ENCODE data around the gene IDH3A.

Gene IDH3A

DNA sequence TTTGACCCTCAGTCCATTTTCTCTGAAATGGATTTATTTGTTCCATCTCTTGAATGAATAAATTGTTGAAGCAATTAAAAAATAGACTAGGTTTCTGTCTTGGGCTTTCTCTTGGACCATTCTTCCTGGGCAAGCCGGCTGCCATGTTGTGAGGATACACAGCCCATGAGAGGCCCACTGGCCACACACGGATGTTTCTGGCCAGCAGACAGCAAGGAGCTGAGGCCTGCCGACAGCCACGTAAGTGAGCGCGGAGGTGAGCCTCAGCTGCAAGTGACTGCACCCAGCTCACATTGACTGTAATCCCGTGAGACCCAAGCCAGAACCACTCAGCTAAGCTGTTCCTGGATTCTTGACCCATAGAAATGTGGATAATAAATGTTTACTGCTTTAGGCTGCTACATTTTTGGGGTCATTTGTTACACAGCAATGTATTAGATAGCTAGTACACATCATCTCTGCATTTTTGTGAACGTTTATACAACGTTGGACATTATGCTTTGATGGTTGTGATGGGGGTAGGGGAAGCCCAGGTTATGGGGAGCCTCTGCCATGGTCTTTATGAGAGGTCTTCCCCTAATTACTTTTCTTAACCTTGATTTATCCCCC lies 22.8 kb downstream of the IDH3A start:
- peaks cover 56% of the 10 kb centered on the region for H3K36me3 ChIP-seq (ENCODE audit: control insufficient read depth, insufficient read depth, low read length, severe bottlenecking)
- DNase-seq (ENCODE audit: low read depth): no peak
- H3K4me3 ChIP-seq (ENCODE audit: low read length): no peak overlapping the region
- H3K9ac ChIP-seq (ENCODE audit: low read length): no peak overlapping the region
- no peaks in the 10 kb centered on the region for H3K4me1 ChIP-seq (ENCODE audit: control insufficient read depth, insufficient read depth, low read length)
- H3K27me3 ChIP-seq (replicated peaks; ENCODE audit: control insufficient read depth, insufficient read depth, low read length): no peaks in the 10 kb centered on the region
- H3K9me3 ChIP-seq (ENCODE audit: control insufficient read depth, low read length): peaks cover 4% of the 10 kb centered on the region

DNA sequence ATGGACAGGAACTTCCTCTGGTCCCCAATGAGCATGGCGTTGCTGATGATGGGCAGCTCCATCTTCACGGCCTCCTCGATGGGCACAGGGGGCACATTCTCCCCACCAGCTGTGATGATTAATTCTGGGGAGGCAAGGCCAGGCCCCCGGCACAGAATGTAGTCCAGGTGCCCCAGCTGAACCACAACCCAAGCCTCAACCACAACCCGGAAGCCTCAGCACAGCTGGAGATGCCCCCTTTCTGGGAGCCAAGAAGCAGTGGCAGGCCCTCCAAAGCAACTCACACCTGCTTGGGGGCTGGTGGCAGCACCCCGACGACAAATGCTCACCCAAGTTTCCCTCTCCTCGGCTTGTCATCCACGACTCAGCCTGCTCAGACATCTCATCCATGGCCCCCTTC lies 25.2 kb downstream of the IDH3A start:
- Histone ChIP-seq H3K36me3 (ENCODE audit: control insufficient read depth, insufficient read depth, low read length, severe bottlenecking) (peaks cover 34% of the 10 kb centered on the region), H3K4me1 (ENCODE audit: control insufficient read depth, insufficient read depth, low read length) (no peaks in the 10 kb centered on the region), H3K9ac (ENCODE audit: low read length) (no peak overlapping the region), H3K27me3 (replicated peaks; ENCODE audit: control insufficient read depth, insufficient read depth, low read length) (peaks cover 10% of the 10 kb centered on the region), H3K4me3 (ENCODE audit: low read length) (no peak overlapping the region), H3K9me3 (ENCODE audit: control insufficient read depth, low read length) (peaks cover 4% of the 10 kb centered on the region)
- DNase-seq (ENCODE audit: low read depth): no peak

DNA sequence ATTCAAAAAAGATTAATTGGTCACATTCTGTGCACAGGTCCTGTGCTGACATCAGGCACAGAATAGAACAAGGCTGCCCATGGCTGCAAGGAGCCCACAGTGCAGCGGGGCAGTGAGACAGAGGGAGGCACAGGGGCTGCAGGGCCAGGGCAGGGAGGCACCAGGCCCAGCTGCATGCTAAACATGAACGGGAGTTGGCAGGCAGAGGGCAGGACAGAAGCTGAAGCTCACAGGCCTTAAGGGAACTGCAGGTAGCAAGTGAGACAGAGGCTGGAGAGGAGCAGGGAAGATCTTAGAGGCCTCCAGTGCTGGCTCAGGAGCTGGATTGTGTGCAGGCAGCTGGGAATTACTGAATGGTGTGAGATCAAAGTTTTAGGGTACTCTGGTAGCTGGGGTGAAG lies 26.2 kb downstream of the IDH3A start:
- no peak for DNase-seq (ENCODE audit: low read depth)
- no peak overlapping the region for H3K9ac ChIP-seq (ENCODE audit: low read length)
- H3K27me3 ChIP-seq (replicated peaks; ENCODE audit: control insufficient read depth, insufficient read depth, low read length): peaks cover 10% of the 10 kb centered on the region
- peaks cover 25% of the 10 kb centered on the region for H3K36me3 ChIP-seq (ENCODE audit: control insufficient read depth, insufficient read depth, low read length, severe bottlenecking)
- H3K9me3 ChIP-seq (ENCODE audit: control insufficient read depth, low read length): peaks cover 4% of the 10 kb centered on the region
- H3K4me3 ChIP-seq (ENCODE audit: low read length): no peak overlapping the region
- H3K4me1 ChIP-seq (ENCODE audit: control insufficient read depth, insufficient read depth, low read length): no peaks in the 10 kb centered on the region

DNA sequence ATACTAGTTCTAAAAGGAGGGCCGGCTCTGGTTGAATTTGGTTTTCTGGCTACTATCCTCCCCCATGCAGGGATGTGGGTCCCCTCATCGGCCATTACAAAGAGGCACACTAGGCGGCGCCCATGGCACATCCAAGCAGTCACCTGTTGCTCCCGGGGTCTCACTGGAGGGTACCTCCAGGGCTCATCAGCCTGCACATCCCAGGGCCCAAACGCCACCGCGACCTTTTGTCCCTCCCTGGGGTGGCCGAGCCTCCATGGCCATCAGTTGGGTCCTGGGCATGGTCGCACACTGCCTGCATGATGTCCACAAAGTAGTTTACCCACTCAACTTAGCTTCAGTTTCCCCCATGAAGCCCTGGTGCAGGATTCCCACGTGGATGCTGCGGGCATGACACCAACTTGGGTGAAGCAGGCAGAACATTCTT lies 28.3 kb downstream of the IDH3A start:
- no peaks in the 10 kb centered on the region for H3K9me3 ChIP-seq (ENCODE audit: control insufficient read depth, low read length)
- H3K27me3 ChIP-seq (replicated peaks; ENCODE audit: control insufficient read depth, insufficient read depth, low read length): peaks cover 10% of the 10 kb centered on the region
- no peaks in the 10 kb centered on the region for H3K4me1 ChIP-seq (ENCODE audit: control insufficient read depth, insufficient read depth, low read length)
- no peak overlapping the region for H3K4me3 ChIP-seq (ENCODE audit: low read length)
- H3K9ac ChIP-seq (ENCODE audit: low read length): no peak overlapping the region
- DNase-seq (ENCODE audit: low read depth): peak; percentile 57
- peaks cover 4% of the 10 kb centered on the region for H3K36me3 ChIP-seq (ENCODE audit: control insufficient read depth, insufficient read depth, low read length, severe bottlenecking)

DNA sequence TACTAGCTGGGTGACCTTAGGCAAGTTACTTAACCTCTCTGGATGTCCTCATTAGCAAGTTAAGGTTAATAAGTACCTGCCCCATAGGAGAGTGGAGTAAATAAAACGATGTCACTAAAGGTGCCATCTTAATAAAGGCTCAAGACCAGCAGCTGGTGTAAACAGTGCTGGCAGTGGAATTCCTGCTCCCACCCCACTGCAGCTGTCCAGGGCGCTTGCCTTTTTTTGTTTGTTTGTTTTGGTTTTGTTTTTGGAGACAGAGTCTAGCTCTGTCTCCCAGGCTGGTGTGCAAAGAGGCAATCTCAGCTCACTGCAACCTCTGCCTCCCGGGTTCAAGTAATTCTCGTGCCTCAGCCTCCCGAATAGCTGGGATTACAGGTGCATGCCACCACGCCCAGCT lies 28.9 kb downstream of the IDH3A start:
- no peak overlapping the region for H3K9ac ChIP-seq (ENCODE audit: low read length)
- no peaks in the 10 kb centered on the region for H3K36me3 ChIP-seq (ENCODE audit: control insufficient read depth, insufficient read depth, low read length, severe bottlenecking)
- H3K4me1 ChIP-seq (ENCODE audit: control insufficient read depth, insufficient read depth, low read length): no peaks in the 10 kb centered on the region
- no peaks in the 10 kb centered on the region for H3K9me3 ChIP-seq (ENCODE audit: control insufficient read depth, low read length)
- H3K27me3 ChIP-seq (replicated peaks; ENCODE audit: control insufficient read depth, insufficient read depth, low read length): peaks cover 10% of the 10 kb centered on the region
- no peak for DNase-seq (ENCODE audit: low read depth)
- H3K4me3 ChIP-seq (ENCODE audit: low read length): no peak overlapping the region

DNA sequence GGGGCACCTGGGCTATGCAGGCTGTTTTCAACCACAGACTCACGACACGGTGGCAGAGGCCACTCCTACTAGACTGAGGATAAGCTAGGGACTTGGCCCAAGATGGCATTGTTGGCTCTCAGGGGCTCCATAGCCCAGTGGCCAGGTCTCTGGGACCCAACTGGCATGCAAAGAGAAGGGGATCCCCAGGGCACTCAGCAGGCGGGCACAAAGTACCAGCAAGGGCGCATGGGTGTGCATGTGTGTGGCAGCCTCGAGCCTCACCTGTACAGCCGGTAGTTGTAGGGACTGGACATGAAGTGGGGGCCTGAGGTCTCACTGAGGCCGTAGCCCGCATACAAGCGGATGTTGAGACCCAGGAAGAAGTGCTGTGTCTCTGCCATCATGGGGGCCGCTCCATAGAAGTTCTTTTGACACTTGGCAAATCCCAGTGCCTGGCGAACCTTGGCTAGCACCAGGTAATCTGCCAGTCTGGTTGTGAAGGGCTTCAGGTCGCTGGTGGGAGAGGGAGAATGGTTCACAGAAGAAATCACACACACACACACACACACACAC lies 30.2 kb downstream of the IDH3A start:
- DNase-seq (ENCODE audit: low read depth): no peak
- Histone ChIP-seq H3K4me3 (ENCODE audit: low read length) (no peak overlapping the region), H3K27me3 (replicated peaks; ENCODE audit: control insufficient read depth, insufficient read depth, low read length) (peaks cover 10% of the 10 kb centered on the region), H3K4me1 (ENCODE audit: control insufficient read depth, insufficient read depth, low read length) (no peaks in the 10 kb centered on the region), H3K9me3 (ENCODE audit: control insufficient read depth, low read length) (no peaks in the 10 kb centered on the region), H3K9ac (ENCODE audit: low read length) (no peak overlapping the region), H3K36me3 (ENCODE audit: control insufficient read depth, insufficient read depth, low read length, severe bottlenecking) (no peaks in the 10 kb centered on the region)

DNA sequence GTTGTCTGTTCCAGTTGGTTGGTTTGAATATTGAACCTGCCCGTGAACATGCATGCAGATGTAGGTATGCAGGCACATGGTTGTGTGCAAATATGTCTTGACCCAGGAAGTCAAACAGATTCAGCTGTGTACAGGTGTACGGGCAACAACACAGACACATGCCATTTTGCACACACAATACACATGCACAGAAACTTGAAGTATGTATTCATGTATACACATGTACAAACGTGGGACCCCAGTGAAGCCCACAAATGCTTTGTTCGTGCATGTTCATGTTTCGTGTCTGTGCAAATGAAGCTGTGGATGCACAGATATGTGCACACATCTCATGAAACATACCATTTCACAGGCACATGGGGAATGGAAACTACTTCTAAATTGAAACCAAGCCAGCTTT lies 30.7 kb downstream of the IDH3A start:
- H3K9ac ChIP-seq (ENCODE audit: low read length): no peak overlapping the region
- H3K27me3 ChIP-seq (replicated peaks; ENCODE audit: control insufficient read depth, insufficient read depth, low read length): peaks cover 10% of the 10 kb centered on the region
- H3K9me3 ChIP-seq (ENCODE audit: control insufficient read depth, low read length): no peaks in the 10 kb centered on the region
- no peak overlapping the region for H3K4me3 ChIP-seq (ENCODE audit: low read length)
- H3K36me3 ChIP-seq (ENCODE audit: control insufficient read depth, insufficient read depth, low read length, severe bottlenecking): no peaks in the 10 kb centered on the region
- no peak for DNase-seq (ENCODE audit: low read depth)
- H3K4me1 ChIP-seq (ENCODE audit: control insufficient read depth, insufficient read depth, low read length): no peaks in the 10 kb centered on the region

DNA sequence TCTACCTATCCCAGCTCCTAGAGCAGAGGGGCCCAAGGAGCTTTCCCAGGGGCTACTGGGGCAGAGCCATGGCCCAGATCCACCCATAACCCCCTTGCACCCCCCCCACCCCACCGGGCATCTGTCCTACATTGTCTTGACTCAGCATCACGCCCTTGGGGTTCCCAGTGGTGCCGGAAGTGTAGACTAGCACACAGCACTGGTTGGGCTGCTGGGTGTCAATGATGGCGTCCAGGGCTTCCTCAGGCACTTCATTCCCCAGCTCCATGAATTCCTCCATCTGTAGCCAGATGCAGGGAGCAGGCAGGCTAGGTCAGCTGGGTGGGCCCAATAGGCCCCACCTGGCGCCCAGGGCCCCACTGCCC lies 33.2 kb downstream of the IDH3A start:
- Histone ChIP-seq H3K27me3 (replicated peaks; ENCODE audit: control insufficient read depth, insufficient read depth, low read length) (peaks cover 10% of the 10 kb centered on the region), H3K4me3 (ENCODE audit: low read length) (no peak overlapping the region), H3K36me3 (ENCODE audit: control insufficient read depth, insufficient read depth, low read length, severe bottlenecking) (no peaks in the 10 kb centered on the region), H3K9ac (ENCODE audit: low read length) (no peak overlapping the region), H3K4me1 (ENCODE audit: control insufficient read depth, insufficient read depth, low read length) (no peaks in the 10 kb centered on the region), H3K9me3 (ENCODE audit: control insufficient read depth, low read length) (no peaks in the 10 kb centered on the region)
- DNase-seq (ENCODE audit: low read depth): no peak

DNA sequence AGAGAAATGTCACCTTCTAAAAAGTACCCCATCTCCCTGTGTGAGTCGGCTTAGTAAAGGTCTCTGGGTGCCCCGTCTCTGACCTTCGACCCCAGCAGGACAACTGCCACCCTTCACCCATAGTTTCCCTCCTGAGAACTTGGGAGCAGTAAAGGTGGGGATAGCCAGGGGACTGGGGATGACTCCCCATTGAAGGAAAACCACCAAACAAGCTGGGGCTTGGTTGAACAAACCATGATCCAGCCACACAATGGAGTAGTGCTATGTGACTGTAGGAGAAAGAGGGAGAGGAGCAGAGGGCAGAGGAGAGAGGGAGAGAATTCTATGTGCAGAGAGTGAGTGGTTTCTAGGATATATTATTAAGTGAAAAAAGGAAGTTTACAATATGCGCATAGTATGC lies 33.7 kb downstream of the IDH3A start:
- no peak overlapping the region for H3K4me3 ChIP-seq (ENCODE audit: low read length)
- no peak for DNase-seq (ENCODE audit: low read depth)
- no peaks in the 10 kb centered on the region for H3K36me3 ChIP-seq (ENCODE audit: control insufficient read depth, insufficient read depth, low read length, severe bottlenecking)
- no peak overlapping the region for H3K9ac ChIP-seq (ENCODE audit: low read length)
- H3K9me3 ChIP-seq (ENCODE audit: control insufficient read depth, low read length): no peaks in the 10 kb centered on the region
- peaks cover 10% of the 10 kb centered on the region for H3K27me3 ChIP-seq (replicated peaks; ENCODE audit: control insufficient read depth, insufficient read depth, low read length)
- H3K4me1 ChIP-seq (ENCODE audit: control insufficient read depth, insufficient read depth, low read length): no peaks in the 10 kb centered on the region

DNA sequence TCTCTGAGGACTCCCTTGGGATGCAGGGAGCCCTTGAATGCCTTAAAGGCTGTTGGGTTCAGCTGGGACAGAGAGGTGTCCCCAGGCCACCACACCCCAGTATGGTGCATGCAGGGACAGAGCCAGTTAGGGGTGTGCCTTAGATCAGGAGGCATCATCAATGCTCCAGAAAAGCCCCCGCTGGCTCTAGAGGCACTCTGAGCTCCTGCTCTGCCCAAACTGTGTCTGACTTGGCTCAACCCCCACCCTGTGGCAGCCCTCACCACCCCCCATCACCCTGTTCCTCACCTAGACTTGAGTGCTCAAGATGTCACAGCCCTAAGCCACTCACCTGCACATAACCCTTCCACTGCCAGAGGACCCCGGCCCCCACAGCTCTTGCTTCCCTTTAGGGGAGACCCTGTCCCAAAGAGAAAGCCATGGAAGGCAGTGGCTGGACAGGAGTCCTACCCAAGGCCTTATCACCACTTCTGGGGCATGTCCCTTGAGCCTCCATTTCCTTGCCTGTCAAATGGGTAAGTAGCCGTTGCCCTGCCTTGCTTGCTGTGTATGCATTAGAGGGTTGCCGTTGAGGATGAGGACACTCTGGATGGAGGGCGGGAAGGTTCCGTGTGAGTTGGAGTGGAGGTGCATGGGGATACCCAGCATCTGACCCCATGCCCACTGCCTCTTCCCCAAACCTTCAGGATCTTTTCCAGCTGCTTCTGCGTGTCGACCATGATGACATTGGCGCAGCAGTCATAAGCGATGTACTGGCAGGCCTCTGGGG lies 43.8 kb downstream of the IDH3A start:
- Histone ChIP-seq H3K9me3 (ENCODE audit: control insufficient read depth, low read length) (peaks cover 15% of the 10 kb centered on the region), H3K36me3 (ENCODE audit: control insufficient read depth, insufficient read depth, low read length, severe bottlenecking) (no peaks in the 10 kb centered on the region), H3K9ac (ENCODE audit: low read length) (no peak overlapping the region), H3K4me3 (ENCODE audit: low read length) (no peak overlapping the region), H3K27me3 (replicated peaks; ENCODE audit: control insufficient read depth, insufficient read depth, low read length) (peaks cover 47% of the 10 kb centered on the region), H3K4me1 (ENCODE audit: control insufficient read depth, insufficient read depth, low read length) (no peaks in the 10 kb centered on the region)
- DNase-seq (ENCODE audit: low read depth): no peak

DNA sequence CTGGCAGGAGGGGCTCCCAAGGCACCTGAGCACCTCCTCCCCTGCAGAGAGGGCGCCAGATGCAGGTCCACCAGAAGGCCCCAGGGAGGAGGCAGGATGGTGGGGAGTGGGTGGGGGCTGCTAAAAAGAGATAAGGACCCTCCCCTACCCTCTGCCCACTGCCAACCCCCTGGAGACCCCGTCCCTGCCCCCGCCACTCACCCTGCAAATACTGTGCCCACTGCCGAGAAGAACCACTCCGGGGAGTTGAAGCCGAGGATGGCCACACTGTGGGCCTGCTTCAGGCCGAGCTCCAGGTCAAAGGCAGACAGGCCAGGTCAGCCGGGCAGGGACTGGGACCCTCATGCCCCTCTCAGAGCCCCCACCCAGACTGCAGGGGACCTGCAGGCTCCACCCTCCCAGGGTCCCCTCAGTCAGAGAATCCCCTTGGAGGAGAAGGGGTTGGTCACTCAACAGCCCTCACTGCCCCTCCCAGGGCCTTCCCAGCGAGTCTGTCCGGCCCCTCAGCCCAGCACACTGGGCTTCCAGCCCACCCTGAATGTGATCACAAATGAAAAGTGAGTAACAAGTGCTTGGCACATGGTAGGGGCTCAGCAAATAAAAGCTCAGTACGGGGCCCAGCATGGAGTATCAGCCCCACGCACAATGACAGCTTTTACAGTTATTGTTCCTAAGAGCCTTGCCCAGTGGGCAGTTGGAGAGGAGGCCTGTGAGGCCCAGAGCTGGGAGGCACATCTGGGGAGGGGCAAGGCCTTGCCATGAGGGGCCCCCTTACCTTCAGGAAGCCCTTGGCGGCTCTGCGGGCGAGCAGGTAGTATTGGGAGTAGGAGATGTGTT lies 44.8 kb downstream of the IDH3A start:
- H3K4me3 ChIP-seq (ENCODE audit: low read length): no peak overlapping the region
- no peaks in the 10 kb centered on the region for H3K36me3 ChIP-seq (ENCODE audit: control insufficient read depth, insufficient read depth, low read length, severe bottlenecking)
- DNase-seq (ENCODE audit: low read depth): no peak
- H3K9me3 ChIP-seq (ENCODE audit: control insufficient read depth, low read length): peaks cover 15% of the 10 kb centered on the region
- peaks cover 47% of the 10 kb centered on the region for H3K27me3 ChIP-seq (replicated peaks; ENCODE audit: control insufficient read depth, insufficient read depth, low read length)
- no peak overlapping the region for H3K9ac ChIP-seq (ENCODE audit: low read length)
- no peaks in the 10 kb centered on the region for H3K4me1 ChIP-seq (ENCODE audit: control insufficient read depth, insufficient read depth, low read length)

All from adipocyte (in vitro differentiated cells).